HL-60/S4 treated with phorbol 12-myristate 13-acetate at 8.2 ng/mL for 4 days and 3 days (cell line): ENCODE results near the gene GOLGA8A.
"Not testable (repeated sequence)": the region's sequence is repeated elsewhere in the genome, so short reads cannot be mapped to it uniquely, and the experiment has no call there.

Source experiments
- in situ Hi-C: fragments of 300-500 bp; cut with MboI; formaldehyde crosslinking; loops from 2 replicates; pipeline ENCODE4 v1.15.0; 2022; ENCODE audit warnings: low sequenced_read_pairs

GOLGA8A gene

GRCh38 chr15:34409511-34409910 is 28.1 kb downstream of the GOLGA8A start:
- in situ Hi-C loops = not testable (repeated sequence)

GRCh38 chr15:34408973-34409372 is 28.6 kb downstream of the GOLGA8A start:
- in situ Hi-C loops = not testable (repeated sequence)

GRCh38 chr15:34403899-34404298 is 33.7 kb downstream of the GOLGA8A start:
- in situ Hi-C loops = not testable (repeated sequence)

DNA sequence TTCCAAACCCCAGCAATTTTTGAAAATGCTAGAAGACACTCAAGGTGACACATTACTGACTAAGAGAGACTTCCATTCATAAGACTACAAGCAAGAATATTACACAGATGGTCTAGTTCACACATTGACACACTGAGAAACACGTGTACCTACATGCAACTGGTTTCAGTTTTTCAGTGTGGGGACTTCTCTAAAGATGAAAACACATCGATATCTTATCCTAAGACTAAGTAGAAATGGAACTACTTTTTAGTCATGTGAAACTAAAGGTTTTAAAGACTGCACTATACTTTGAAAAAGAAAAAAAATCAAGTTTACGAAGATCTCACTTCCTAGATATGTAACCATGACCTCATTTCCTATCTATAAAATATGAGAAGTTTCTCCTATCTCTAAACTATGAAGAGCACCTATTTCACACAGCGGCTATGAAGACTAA is 34.4 kb downstream of the GOLGA8A start:
- in situ Hi-C loops = not testable (repeated sequence)

DNA sequence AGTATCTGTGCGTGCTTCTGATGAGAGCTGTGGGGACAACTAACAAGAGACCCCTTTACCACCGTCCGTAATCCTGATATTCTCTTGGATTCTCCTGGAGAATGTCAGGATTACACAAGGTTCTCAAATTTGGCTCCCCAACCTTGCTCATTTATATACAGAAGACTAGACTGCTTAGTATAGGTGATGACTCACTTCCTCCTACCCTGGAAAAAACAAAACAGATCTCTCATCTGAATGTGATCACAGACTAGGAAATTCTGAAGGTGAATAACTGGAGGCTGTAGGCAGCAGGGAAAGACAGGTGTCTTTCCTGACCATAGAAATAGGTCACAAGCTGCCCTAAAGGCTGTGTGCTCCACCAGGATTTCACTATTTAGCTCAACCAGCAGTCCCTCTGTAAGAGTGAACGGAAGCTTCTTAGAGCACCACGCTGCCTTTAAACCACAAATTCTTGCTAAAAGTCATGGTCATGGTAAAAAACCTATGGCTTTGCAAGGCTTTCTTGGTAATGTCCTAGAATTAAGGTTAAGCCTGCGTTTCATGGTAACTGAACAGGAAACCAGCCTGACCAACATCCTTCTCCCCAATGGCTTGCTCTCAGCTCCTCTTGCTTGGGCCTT is 39.9 kb downstream of the GOLGA8A start:
- in situ Hi-C loops = not testable (repeated sequence)

GRCh38 chr15:34392981-34393380 is 44.6 kb downstream of the GOLGA8A start:
- in situ Hi-C loops = not testable (repeated sequence)

GRCh38 chr15:34389594-34390086 is 48.0 kb downstream of the GOLGA8A start:
- in situ Hi-C loops = not testable (repeated sequence)
